NCI-H128 (cell line): ENCODE measurements around the gene WWOX.
"Not testable (repeated sequence)": the region's sequence is repeated elsewhere in the genome, so short reads cannot be mapped to it uniquely, and the experiment has no call there.

ENCODE experiments used
- DNase-seq: peaks from one replicate; lab custom pipeline; 2025; ENCODE audit not compliant: unreplicated experiment; lab: John Stamatoyannopoulos, UW

Gene WWOX

GRCh38 chr16:78666318-78666717 is 566.9 kb downstream of the WWOX start:
- DNase-seq = no peak

GRCh38 chr16:78667675-78668074 is 568.2 kb downstream of the WWOX start:
- no peak for DNase-seq

GRCh38 chr16:78668393-78668792 is 568.9 kb downstream of the WWOX start:
- DNase-seq = no peak

GRCh38 chr16:78669994-78670393 is 570.5 kb downstream of the WWOX start:
- no peak for DNase-seq

- no peak for DNase-seq
Observed at GRCh38 chr16:78672779-78673556, 573.5 kb downstream of the WWOX start.

- no peak for DNase-seq
Observed at GRCh38 chr16:78673884-78674283, 574.4 kb downstream of the WWOX start.

- DNase-seq = no peak
Observed at GRCh38 chr16:78675312-78675711, 575.9 kb downstream of the WWOX start.

- no peak for DNase-seq
Observed at GRCh38 chr16:78675951-78676792, 576.7 kb downstream of the WWOX start.

- no peak for DNase-seq
Observed at GRCh38 chr16:78677181-78677731, 577.8 kb downstream of the WWOX start.

- DNase-seq = no peak
Observed at GRCh38 chr16:78679546-78679945, 580.1 kb downstream of the WWOX start.

GRCh38 chr16:78681743-78682142 is 582.3 kb downstream of the WWOX start:
- DNase-seq = no peak

GRCh38 chr16:78684030-78684611 is 584.7 kb downstream of the WWOX start:
- no peak for DNase-seq

- DNase-seq = no peak
Observed at GRCh38 chr16:78684655-78685375, 585.4 kb downstream of the WWOX start.

GRCh38 chr16:78686601-78687000 is 587.1 kb downstream of the WWOX start:
- no peak for DNase-seq

GRCh38 chr16:78689028-78689427 is 589.6 kb downstream of the WWOX start:
- no peak for DNase-seq

GRCh38 chr16:78689536-78689935 is 590.1 kb downstream of the WWOX start:
- DNase-seq = no peak

GRCh38 chr16:78690510-78690909 is 591.1 kb downstream of the WWOX start:
- no peak for DNase-seq

- DNase-seq = not testable (repeated sequence)
Observed at GRCh38 chr16:78691746-78692145, 592.3 kb downstream of the WWOX start.

- no peak for DNase-seq
Observed at GRCh38 chr16:78693496-78693895, 594.0 kb downstream of the WWOX start.

- DNase-seq = no peak
Observed at GRCh38 chr16:78694414-78694813, 595.0 kb downstream of the WWOX start.

GRCh38 chr16:78695391-78695790 is 595.9 kb downstream of the WWOX start:
- no peak for DNase-seq
